ENCODE measurements around the gene VPS4A.

The VPS4A gene

GRCh38 chr16:69324013-69324531, 12.9 kb downstream of the VPS4A start:
- no peak overlapping the region for H3K4me3 ChIP-seq (ENCODE audit: low read length)
- DNase-seq (ENCODE audit: low read depth, low spot score) = no peak

- DNase-seq (ENCODE audit: low read depth, low spot score) = no peak
- H3K4me3 ChIP-seq (ENCODE audit: low read length) = no peak overlapping the region
These were observed 13.6 kb downstream of the VPS4A start for GRCh38 chr16:69324585-69325253.

GRCh38 chr16:69325784-69326171, 14.6 kb downstream of the VPS4A start:
- no peak for DNase-seq (ENCODE audit: low read depth, low spot score)
- no peak overlapping the region for H3K4me3 ChIP-seq (ENCODE audit: low read length)

GRCh38 chr16:69326172-69326873, 15.2 kb downstream of the VPS4A start:
- DNase-seq (ENCODE audit: low read depth, low spot score) = no peak
- no peak overlapping the region for H3K4me3 ChIP-seq (ENCODE audit: low read length)

- no peak overlapping the region for H3K4me3 ChIP-seq (ENCODE audit: low read length)
- no peak for DNase-seq (ENCODE audit: low read depth, low spot score)
These were observed 16.6 kb downstream of the VPS4A start for GRCh38 chr16:69327585-69328310.

GRCh38 chr16:69328854-69329316, 17.7 kb downstream of the VPS4A start:
- H3K4me3 ChIP-seq (ENCODE audit: low read length) = peak overlapping the region; percentile 87
- no peak for DNase-seq (ENCODE audit: low read depth, low spot score)

- peak overlapping the region; percentile 87 for H3K4me3 ChIP-seq (ENCODE audit: low read length)
- no peak for DNase-seq (ENCODE audit: low read depth, low spot score)
These were observed 18.5 kb downstream of the VPS4A start for GRCh38 chr16:69329369-69330285.

GRCh38 chr16:69330286-69331109, 19.3 kb downstream of the VPS4A start, which contains the start of gene PDF:
Gene PDF (minus strand): TSS chr16:69330588. CDS start chr16:69330570, 18 bp downstream.
- DNase-seq (ENCODE audit: low read depth, low spot score) = peak; percentile 81
- H3K4me3 ChIP-seq (ENCODE audit: low read length) = peak within 1 kb of the TSS; percentile 87

- DNase-seq (ENCODE audit: low read depth, low spot score) = no peak
- H3K4me3 ChIP-seq (ENCODE audit: low read length) = no peak overlapping the region
These were observed 23.5 kb downstream of the VPS4A start for GRCh38 chr16:69334696-69335095.

GRCh38 chr16:69338557-69339288, 27.6 kb downstream of the VPS4A start:
- no peak for DNase-seq (ENCODE audit: low read depth, low spot score)
- H3K4me3 ChIP-seq (ENCODE audit: low read length) = peak overlapping the region; percentile 89

GRCh38 chr16:69339289-69340094, 28.3 kb downstream of the VPS4A start, which contains the start of the genes COG8 and NIP7:
Gene COG8 (minus strand): TSS chr16:69339564. CDS start chr16:69339552, 12 bp downstream.
Gene NIP7 (plus strand): TSS chr16:69339772. CDS start chr16:69339830, 58 bp downstream.
- DNase-seq (ENCODE audit: low read depth, low spot score) = peak; percentile 96
- peak within 1 kb of the TSS; percentile 89 for H3K4me3 ChIP-seq (ENCODE audit: low read length)

GRCh38 chr16:69340095-69340644, 29.0 kb downstream of the VPS4A start:
- no peak for DNase-seq (ENCODE audit: low read depth, low spot score)
- H3K4me3 ChIP-seq (ENCODE audit: low read length) = peak overlapping the region; percentile 89

- no peak overlapping the region for H3K4me3 ChIP-seq (ENCODE audit: low read length)
- no peak for DNase-seq (ENCODE audit: low read depth, low spot score)
These were observed 33.0 kb downstream of the VPS4A start for GRCh38 chr16:69344171-69344570.

- DNase-seq (ENCODE audit: low read depth, low spot score) = no peak
- no peak overlapping the region for H3K4me3 ChIP-seq (ENCODE audit: low read length)
These were observed 34.8 kb downstream of the VPS4A start for GRCh38 chr16:69345923-69346322.

GRCh38 chr16:69346683-69347082, 35.5 kb downstream of the VPS4A start:
- no peak for DNase-seq (ENCODE audit: low read depth, low spot score)
- H3K4me3 ChIP-seq (ENCODE audit: low read length) = no peak overlapping the region

GRCh38 chr16:69348222-69348621, 37.1 kb downstream of the VPS4A start:
- H3K4me3 ChIP-seq (ENCODE audit: low read length) = no peak overlapping the region
- no peak for DNase-seq (ENCODE audit: low read depth, low spot score)

All from Jurkat, Clone E6-1 (cell line).